ENCODE results near the gene SFMBT2. TPM values are rescaled to one million over a fixed set of nuclear protein-coding genes. Genes with fewer than 3 reads are reported as not detected.

The SFMBT2 gene
- total RNA-seq, 1 experiment from 2014 or later: 8.2 TPM

DNA sequence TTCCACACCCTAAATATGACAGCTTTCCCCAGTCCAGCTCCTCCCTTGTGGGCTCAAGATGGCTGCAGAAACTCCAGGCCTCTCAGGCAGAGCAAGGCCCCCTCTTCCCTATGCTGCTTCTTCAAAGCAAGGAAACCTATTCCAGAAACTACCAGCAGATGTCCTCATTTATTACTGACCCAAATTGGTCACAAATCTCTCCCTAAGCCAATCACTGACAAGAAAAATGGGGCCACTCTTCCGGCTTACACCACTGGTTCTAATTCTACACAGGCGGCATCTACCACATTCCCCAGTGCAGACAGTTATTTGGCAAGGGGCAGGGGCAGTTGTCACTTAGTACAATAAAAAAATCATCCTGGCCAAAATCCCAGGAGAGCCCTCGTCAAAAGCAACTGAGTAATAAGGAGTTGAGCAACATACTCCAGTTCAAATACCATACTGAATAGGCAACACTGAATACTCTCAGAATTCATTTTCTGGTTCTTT, 150.4 kb downstream of the SFMBT2 start:
- H3K4me3 ChIP-seq: no peak overlapping the region
- no peaks in the 10 kb centered on the region for H3K36me3 ChIP-seq
- no peaks in the 10 kb centered on the region for H3K27me3 ChIP-seq
- no peak overlapping the region for H3K27ac ChIP-seq
- no peaks in the 10 kb centered on the region for H3K9me3 ChIP-seq (replicated peaks)
- no peaks in the 10 kb centered on the region for H3K4me1 ChIP-seq
- peak; percentile 19 to 68 for DNase-seq

DNA sequence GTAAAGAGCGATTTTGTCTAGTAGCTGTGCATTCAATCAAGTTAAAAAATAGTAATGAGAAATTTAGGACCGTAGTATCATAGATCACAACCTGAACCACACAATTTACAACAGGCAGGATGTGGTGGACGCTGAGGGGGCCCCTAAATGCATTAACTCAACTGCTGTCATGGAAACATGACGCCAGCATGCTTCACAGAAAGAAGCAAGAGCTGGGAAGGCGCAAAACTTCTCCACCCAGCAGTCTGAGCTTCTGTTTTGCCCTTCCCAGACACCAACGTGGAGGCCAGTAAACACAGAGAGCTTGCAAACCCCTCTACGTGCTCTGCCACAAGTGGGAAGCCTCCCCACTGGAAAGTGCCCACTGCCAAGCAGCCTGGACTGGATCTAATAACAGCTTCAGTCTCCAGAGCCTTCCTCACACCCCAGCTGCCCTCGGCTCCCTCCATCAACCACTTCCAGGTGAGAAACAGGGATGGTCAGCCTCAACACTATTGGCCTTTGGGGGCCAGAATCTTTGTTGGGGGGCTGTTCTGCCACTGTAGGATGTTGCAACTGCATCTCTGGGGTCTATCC, 151.8 kb downstream of the SFMBT2 start:
- no peaks in the 10 kb centered on the region for H3K4me1 ChIP-seq
- no peaks in the 10 kb centered on the region for H3K27me3 ChIP-seq
- no peak for DNase-seq
- no peaks in the 10 kb centered on the region for H3K9me3 ChIP-seq (replicated peaks)
- H3K27ac ChIP-seq: no peak overlapping the region
- H3K4me3 ChIP-seq: no peak overlapping the region
- H3K36me3 ChIP-seq: no peaks in the 10 kb centered on the region

GRCh38 chr10:7255517-7255916, 155.3 kb downstream of the SFMBT2 start:
- no peaks in the 10 kb centered on the region for H3K36me3 ChIP-seq
- no peaks in the 10 kb centered on the region for H3K4me1 ChIP-seq
- H3K27ac ChIP-seq: no peak overlapping the region
- H3K27me3 ChIP-seq: no peaks in the 10 kb centered on the region
- no peaks in the 10 kb centered on the region for H3K9me3 ChIP-seq (replicated peaks)
- H3K4me3 ChIP-seq: no peak overlapping the region
- no peak for DNase-seq

- H3K27ac ChIP-seq: no peak overlapping the region
- no peak for DNase-seq
Observed at GRCh38 chr10:7251696-7252465, 159.0 kb downstream of the SFMBT2 start.

DNA sequence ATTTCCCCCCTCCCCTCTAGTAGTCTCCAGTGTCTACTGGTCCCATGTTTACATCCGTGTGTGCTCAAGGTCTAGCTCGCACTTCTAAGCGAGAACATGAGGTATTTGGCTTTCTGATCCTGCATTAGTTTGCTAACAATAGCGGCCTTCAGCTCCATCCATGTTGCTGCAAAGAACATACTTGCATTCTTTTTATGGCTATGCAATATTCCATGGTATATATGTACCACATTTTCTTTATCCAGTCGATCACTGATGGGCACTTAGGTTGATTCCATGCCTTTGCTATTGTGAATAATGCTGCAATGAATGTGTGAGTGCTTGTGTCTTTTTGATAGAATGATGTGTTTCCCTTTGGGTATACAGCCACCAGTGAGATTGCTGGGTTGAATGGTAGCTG, 160.6 kb downstream of the SFMBT2 start:
- Histone ChIP-seq H3K27me3 (no peaks in the 10 kb centered on the region), H3K4me1 (no peaks in the 10 kb centered on the region), H3K9me3 (replicated peaks) (no peaks in the 10 kb centered on the region), H3K4me3 (no peak overlapping the region), H3K36me3 (no peaks in the 10 kb centered on the region), H3K27ac (no peak overlapping the region)
- DNase-seq: no peak

More at GRCh38 chr10:7251696-7252465, 159.0 kb downstream of the SFMBT2 start:
- no peak overlapping the region for H3K4me3 ChIP-seq
- H3K36me3 ChIP-seq: no peaks in the 10 kb centered on the region
- H3K27me3 ChIP-seq: no peaks in the 10 kb centered on the region
- H3K9me3 ChIP-seq (replicated peaks): no peaks in the 10 kb centered on the region
- H3K4me1 ChIP-seq: no peaks in the 10 kb centered on the region

DNA sequence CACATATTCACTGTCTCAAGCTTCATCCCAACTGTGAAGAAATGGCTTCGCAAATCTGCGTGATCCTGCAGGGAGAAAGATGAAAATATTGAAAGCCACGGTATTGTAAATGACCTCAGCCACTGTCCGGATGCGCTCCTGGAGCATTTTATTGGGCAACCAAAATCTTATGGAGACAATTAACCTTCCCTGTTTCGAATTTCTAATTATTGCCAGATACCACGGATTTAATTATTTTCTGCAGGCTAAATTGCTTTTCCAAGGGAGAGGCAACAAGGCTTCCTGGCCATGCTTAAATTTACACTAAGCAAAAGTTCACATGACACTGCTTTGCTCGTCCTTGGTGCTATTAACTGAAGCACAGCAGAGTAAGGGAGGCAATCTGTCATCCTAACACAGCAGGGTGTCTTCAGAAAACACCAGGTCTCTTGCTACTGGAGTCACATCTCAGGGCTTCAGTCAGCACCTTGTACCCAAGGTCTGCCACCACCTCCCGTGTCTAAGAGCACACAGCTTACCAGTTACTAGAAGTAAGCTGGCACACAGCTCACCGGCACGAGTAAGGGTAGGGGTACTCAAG, 162.2 kb downstream of the SFMBT2 start:
- H3K36me3 ChIP-seq: no peaks in the 10 kb centered on the region
- H3K4me3 ChIP-seq: no peak overlapping the region
- H3K27me3 ChIP-seq: no peaks in the 10 kb centered on the region
- H3K27ac ChIP-seq: no peak overlapping the region
- DNase-seq: no peak
- H3K9me3 ChIP-seq (replicated peaks): no peaks in the 10 kb centered on the region
- H3K4me1 ChIP-seq: no peaks in the 10 kb centered on the region

DNA sequence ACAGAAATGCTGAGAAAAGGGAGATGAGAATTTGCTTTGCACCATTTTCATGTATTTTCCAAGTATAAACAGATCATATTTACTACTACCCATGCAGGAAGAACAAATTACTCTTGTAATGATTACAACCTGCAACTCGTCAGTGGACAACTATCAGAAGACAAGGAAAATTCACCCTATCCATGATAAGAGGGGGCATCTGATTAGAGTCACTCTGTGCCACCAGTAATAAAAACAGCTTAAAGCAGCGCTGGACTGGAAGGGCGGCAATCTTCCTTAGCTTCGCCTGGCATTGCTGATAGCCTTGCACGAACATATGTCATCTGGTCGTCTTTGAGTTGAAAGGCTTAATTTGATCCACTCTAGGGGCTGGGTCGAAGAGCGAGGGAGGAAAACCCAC, 162.7 kb downstream of the SFMBT2 start:
- Histone ChIP-seq H3K9me3 (replicated peaks) (no peaks in the 10 kb centered on the region), H3K4me3 (no peak overlapping the region), H3K4me1 (no peaks in the 10 kb centered on the region), H3K36me3 (no peaks in the 10 kb centered on the region), H3K27me3 (no peaks in the 10 kb centered on the region), H3K27ac (no peak overlapping the region)
- no peak for DNase-seq

DNA sequence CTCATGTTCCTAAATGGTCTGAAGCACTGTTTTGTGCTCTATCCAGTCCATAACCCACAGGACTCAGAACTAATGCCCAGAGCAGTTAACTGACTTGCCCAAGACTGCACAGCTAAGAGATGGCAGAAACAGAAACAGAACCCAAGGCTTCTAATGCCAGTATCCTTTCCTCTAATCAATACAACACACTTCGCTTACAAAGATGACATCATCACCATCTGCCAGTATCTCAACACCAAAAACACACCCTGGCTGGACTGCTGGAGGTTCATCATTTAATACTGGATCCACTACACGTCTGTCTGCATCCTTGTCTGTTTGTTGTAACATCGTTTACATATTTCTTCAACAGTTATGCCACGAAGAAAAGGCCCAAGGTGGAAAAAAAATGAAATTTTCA, 165.3 kb downstream of the SFMBT2 start:
- H3K4me3 ChIP-seq: no peak overlapping the region
- no peaks in the 10 kb centered on the region for H3K27me3 ChIP-seq
- no peaks in the 10 kb centered on the region for H3K4me1 ChIP-seq
- H3K36me3 ChIP-seq: no peaks in the 10 kb centered on the region
- DNase-seq: no peak
- no peak overlapping the region for H3K27ac ChIP-seq
- no peaks in the 10 kb centered on the region for H3K9me3 ChIP-seq (replicated peaks)

DNA sequence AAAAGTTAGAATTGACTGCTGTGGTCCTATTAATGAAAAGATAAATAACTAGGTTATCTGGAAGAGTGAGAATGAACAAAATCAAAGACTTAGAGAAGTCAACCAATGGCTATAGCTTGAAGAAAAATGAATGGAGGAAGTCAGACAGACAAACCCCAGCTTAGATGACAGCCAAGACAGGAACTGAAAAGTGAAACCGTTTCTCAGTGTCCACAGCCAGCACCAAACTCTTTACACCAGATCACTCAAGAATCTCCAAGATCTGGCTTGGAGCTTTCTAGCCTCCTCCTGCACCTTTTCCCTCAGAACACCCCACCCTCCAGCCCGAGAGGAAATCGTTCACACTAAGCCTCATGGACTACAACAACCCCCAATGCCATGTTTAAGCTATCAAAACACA, 167.0 kb downstream of the SFMBT2 start:
- H3K36me3 ChIP-seq: no peaks in the 10 kb centered on the region
- no peak for DNase-seq
- no peaks in the 10 kb centered on the region for H3K9me3 ChIP-seq (replicated peaks)
- H3K4me3 ChIP-seq: no peak overlapping the region
- H3K27ac ChIP-seq: no peak overlapping the region
- H3K27me3 ChIP-seq: no peaks in the 10 kb centered on the region
- H3K4me1 ChIP-seq: no peaks in the 10 kb centered on the region

GRCh38 chr10:7243139-7243538, 167.7 kb downstream of the SFMBT2 start:
- Histone ChIP-seq H3K27ac (no peak overlapping the region), H3K4me3 (no peak overlapping the region), H3K4me1 (no peaks in the 10 kb centered on the region), H3K27me3 (no peaks in the 10 kb centered on the region), H3K36me3 (no peaks in the 10 kb centered on the region), H3K9me3 (replicated peaks) (no peaks in the 10 kb centered on the region)
- DNase-seq: no peak

GRCh38 chr10:7239312-7239985, 171.4 kb downstream of the SFMBT2 start:
- no peaks in the 10 kb centered on the region for H3K36me3 ChIP-seq
- no peaks in the 10 kb centered on the region; the same call in 1 of the 2 replicates for H3K9me3 ChIP-seq (replicated peaks)
- no peak overlapping the region for H3K27ac ChIP-seq
- H3K27me3 ChIP-seq: no peaks in the 10 kb centered on the region
- DNase-seq: no peak
- H3K4me3 ChIP-seq: no peak overlapping the region
- no peaks in the 10 kb centered on the region for H3K4me1 ChIP-seq

DNA sequence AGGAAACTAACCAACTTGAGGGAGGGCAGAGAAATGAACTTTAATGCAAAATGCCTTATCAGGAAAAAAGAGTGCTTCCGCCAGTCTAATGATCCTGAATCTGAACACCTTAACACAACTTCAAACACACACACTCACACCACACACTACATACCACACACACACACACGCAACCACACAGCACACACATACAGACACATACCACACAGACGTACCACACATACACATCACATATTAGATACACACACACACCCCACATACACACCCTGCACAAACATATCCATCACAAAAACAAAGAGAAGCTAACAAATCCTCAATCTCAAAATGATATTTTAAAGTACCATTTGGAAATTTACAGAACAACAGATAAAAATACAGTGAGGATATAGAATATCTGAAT, 175.5 kb downstream of the SFMBT2 start:
- no peaks in the 10 kb centered on the region for H3K27me3 ChIP-seq
- H3K9me3 ChIP-seq (replicated peaks): no peaks in the 10 kb centered on the region; the same call in 1 of the 2 replicates
- no peak overlapping the region for H3K27ac ChIP-seq
- no peaks in the 10 kb centered on the region for H3K4me1 ChIP-seq
- no peak overlapping the region for H3K4me3 ChIP-seq
- DNase-seq: no peak
- no peaks in the 10 kb centered on the region for H3K36me3 ChIP-seq

- DNase-seq: no peak
- Histone ChIP-seq H3K36me3 (no peaks in the 10 kb centered on the region), H3K27me3 (no peaks in the 10 kb centered on the region), H3K4me1 (no peaks in the 10 kb centered on the region), H3K27ac (no peak overlapping the region), H3K4me3 (no peak overlapping the region), H3K9me3 (replicated peaks) (no peaks in the 10 kb centered on the region; the same call in 1 of the 2 replicates)
Observed at GRCh38 chr10:7234109-7234508, 176.7 kb downstream of the SFMBT2 start.

DNA sequence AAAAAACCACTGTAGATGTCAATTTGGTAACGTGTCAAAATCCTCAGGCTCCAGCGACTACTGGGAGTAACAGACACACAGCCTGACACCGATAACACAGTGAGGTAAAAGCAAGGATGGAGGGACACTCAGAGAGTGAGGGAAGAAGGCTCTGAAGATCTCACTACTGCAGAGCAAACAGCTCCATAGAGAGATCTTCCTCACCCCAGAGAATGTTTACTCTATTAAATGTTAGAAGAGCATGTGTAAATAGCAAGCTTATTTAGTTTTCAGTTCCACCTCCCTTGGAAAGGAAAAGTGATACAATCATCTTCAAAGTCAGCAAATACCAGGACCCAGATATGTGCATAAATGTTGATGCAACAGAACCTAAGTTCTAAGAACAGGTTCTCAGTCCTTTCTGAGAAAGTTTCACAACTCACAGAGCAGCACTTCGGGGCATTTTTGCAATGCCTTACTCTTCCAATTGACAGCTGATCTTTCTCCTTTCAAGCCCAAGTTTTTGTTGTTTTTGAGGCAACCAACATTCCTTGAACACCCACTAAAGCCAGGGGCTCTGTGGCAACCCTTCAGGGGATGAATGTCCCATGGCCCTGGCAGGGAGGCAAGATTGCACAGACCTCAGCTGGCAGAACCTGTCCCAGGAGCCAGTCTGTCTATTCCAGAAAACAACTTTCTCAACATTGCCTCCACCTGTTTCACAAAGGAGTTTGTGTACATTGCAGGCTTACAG, 177.4 kb downstream of the SFMBT2 start:
- no peaks in the 10 kb centered on the region for H3K27me3 ChIP-seq
- no peak overlapping the region for H3K4me3 ChIP-seq
- H3K27ac ChIP-seq: no peak overlapping the region
- no peaks in the 10 kb centered on the region for H3K36me3 ChIP-seq
- no peaks in the 10 kb centered on the region; the same call in 1 of the 2 replicates for H3K9me3 ChIP-seq (replicated peaks)
- no peaks in the 10 kb centered on the region for H3K4me1 ChIP-seq
- no peak for DNase-seq
